CD4-positive, alpha-beta T cell treated with Interleukin-12 subunit alpha and Interleukin-12 subunit beta, for 1 hour (primary cell): ENCODE results near the gene ABCC6.
"Not testable (repeated sequence)": the region's sequence is repeated elsewhere in the genome, so short reads cannot be mapped to it uniquely, and the experiment has no call there.

Source experiments
- DNase-seq: peaks from one replicate; pipeline ENCODE4 v3.0.0-alpha.2; 2020

The ABCC6 gene

DNA sequence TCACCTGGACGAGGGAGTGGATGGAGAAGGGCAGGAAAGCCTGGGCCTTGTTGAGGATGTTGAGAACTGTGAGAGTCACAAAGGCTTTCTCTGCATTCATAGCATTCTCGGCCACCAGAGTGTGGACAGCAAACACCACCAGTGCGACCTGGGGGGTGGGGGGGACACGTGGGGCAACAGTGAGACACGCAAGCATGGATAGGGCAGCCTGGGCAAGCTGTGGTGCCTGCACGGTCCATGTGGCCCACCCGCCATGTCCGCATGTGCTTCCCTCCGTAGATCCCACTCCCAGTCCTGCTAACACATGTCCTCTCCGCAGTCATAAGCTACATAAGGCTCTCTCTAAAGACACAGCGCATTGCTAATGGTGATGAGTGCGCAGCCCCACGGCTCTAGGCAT, 34.5 kb downstream of the ABCC6 start:
- no peak for DNase-seq

GRCh38 chr16:16186820-16187219, 36.5 kb downstream of the ABCC6 start:
- DNase-seq = no peak

DNA sequence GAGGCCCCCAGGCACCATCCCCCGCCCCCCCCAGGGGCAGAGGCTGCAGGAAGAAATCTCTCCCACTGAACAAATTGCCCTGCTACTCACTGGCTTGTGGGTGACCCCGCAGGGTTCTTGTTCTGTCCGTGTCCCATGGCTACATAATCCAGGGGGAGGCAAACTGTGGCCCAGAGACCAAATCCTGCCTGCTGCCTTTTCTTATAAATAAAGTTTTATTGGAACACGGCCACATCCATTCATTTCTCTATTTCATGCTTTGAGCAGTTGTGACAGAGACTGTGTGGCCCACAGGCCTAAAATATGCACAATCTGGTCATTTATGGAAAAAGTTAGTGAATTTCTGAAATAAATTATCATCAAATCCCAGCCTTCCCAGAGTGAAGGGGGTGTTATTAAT, 38.2 kb downstream of the ABCC6 start:
- DNase-seq = no peak

DNA sequence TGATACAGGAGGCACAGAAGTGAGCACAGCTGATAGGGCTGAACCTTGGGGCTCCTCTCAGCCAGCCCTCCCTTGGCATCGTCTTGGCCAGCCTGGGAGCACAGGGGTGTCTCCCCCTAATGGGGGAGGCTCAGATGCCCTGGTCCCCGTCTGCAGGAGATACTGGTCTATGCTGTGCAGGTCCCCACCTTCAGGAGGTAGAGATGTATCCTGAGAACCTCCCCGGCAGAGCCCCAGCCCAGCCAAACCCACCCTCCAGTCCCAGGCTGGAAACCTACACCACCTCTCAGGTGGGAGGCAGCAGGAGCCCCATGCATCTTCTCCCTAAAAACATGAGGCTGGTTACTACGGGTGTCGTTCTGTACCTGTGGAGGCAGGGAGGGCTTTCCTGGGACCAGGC, 38.7 kb downstream of the ABCC6 start:
- no peak for DNase-seq

GRCh38 chr16:16183562-16183961, 39.7 kb downstream of the ABCC6 start:
- no peak for DNase-seq

DNA sequence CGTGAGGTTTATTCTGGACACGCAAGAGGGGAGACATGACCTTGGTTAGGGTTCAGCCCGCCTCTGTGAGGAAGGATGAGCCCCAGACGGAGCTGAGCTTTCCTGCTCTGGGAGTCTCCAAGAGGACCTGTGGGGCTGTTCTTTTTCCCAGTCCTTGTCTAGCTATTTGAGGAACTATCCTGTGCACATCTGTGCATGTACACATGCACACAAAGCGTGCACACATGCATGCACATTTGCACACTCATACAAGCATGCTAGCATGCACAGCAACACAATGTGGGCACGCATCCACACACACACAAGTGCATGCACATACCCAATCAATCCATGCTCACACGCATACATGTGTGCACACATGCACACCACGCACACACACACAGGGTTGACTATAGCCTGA, 40.4 kb downstream of the ABCC6 start:
- DNase-seq = no peak

DNA sequence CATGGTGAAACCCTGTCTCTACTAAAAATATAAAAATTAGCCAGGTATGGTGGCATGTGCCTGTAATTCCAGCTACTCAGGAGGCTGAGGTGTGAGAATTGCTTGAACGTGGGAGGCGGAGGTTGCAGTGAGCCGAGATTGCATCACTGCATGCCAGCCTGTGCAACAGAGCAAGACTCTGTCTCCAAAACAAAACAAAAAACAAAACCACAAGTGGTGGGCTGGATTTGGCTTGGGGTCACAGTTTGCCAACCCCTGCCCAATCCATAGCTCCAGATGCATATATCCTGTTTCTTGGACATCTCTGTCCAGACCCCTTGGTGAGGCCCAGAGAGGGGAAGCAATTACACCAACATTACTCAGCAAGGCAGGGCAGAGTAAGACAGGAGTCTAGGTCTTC, 41.5 kb downstream of the ABCC6 start:
- DNase-seq = not testable (repeated sequence)

GRCh38 chr16:16178455-16179162, 44.7 kb downstream of the ABCC6 start:
- no peak for DNase-seq

GRCh38 chr16:16176328-16176727, 47.0 kb downstream of the ABCC6 start:
- no peak for DNase-seq

GRCh38 chr16:16175296-16175695, 48.0 kb downstream of the ABCC6 start:
- DNase-seq = no peak

- DNase-seq = no peak
These were observed 50.3 kb downstream of the ABCC6 start for GRCh38 chr16:16172991-16173390.

DNA sequence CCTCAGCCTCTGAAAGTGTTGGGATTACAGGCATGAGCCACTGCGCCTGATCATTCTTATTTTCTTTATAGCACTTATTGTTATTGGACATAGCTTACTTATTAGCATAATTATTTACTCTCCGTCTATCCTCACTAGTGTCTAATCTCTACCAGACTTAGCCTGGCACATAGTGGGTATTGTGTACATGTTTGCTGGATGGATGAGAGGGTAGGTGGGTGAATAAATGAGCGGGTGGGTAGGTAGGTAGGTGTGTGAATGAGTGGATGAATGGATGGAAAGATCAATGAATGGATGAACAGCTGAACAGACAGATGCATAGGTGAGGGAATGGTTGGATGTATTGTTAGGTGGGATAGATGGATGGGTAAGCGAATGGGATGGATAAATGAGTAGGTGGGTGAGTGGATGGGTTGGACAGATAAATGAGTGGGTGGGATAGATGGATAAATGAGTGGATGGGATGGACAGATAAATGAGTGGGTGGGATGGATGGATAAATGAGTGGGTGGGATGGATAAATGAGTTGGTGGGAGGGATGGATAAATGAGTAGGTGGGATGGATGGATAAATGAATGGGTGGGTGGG, 51.9 kb downstream of the ABCC6 start:
- DNase-seq = no peak

GRCh38 chr16:16169615-16170014, 53.7 kb downstream of the ABCC6 start:
- DNase-seq = no peak

DNA sequence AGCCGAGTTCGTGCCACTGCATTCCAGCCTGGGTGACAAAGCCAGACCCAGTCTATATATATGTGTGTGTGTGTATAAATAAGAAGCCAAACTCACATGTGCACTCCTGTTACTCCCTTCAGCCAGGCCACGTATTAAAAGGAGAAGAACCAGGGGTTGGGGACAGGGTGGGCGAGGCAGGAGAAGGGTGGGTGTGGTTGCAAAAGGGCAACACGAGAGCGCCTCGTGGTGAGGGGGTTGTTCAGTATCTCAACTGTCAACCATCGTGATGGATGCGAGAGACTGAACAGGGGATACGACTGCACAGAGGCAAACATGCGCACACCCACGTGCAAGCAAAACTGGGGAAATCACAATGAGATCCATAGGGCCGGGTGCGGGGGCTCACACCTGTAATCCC, 54.9 kb downstream of the ABCC6 start:
- DNase-seq = no peak

- no peak for DNase-seq
These were observed 55.4 kb downstream of the ABCC6 start for GRCh38 chr16:16167927-16168326.

DNA sequence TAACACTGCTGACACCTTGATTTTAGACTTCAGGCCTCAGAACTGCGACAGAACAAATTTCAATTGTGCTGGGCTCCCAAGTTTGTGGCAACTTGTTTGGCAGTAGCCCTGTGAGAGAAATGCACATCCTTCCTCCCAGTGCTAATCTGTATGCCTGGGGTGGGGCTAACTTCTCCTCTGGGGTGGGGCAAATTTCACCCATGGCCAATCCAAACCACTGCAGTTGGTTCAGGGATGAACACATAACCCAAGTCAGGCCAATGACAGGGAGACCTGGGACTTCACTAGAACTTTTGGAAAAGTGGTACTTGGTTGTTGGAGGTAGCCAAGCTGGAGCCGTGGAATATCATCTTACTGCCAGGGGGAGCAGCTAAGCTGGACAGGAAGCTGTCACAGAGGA, 56.3 kb downstream of the ABCC6 start:
- no peak for DNase-seq

DNA sequence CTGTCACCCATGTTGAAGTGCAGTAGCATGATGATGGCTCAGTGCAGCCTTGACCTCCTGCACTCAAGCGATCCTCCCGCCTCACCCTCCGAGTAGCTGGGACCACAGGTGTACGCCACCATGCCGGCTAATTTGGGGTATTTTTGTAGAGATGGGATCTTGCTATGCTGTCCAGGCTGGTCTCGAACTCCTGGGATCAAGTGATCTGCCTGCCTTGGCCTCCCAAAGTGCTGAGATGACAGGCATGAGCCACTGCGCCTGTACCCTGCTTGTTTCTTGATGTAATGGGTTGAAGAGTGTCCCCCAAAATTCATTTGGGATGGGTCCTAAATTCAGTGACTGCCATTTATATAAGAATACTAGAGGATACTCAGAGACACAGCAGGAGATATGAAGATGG, 57.2 kb downstream of the ABCC6 start:
- DNase-seq = no peak

DNA sequence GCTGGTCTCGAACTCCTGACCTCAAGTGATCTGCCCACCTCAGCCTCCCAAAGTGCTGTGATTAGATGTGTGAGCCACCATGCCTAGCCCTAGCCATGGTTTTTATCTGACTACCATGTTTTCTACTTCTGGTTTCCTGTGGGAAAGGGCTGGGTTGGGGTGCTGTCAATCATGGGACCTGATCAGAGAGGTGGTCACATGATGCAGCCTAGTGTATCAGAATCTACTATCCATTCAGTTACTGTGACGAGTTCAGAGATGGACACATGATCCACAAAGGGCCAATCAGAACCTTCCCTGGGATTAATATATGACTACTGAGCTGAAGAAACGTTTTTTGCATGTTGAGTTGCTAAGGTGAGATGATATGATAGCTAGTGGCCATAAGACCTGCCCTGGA, 59.1 kb downstream of the ABCC6 start:
- no peak for DNase-seq

DNA sequence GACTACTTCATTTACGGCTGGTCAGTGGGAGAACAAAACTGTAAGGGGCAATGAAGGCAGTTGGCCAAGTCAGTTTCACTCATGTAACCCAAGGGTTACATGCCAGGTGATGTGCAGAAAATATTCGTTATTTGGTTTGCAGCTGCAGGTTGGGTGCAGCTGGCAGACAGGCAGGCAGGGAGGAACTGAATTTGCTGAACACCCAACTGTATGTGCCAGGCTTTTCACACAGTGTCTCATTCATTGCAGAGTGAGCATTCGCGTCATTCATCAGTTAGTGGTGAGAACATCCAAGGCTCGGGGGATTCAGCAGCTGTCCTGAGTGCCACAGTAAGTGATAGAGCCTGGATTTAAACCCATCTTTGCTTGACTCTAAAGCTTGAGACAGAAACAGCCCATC, 59.7 kb downstream of the ABCC6 start:
- no peak for DNase-seq

- no peak for DNase-seq
These were observed 60.2 kb downstream of the ABCC6 start for GRCh38 chr16:16163109-16163508.

GRCh38 chr16:16162591-16162990, 60.7 kb downstream of the ABCC6 start:
- no peak for DNase-seq

DNA sequence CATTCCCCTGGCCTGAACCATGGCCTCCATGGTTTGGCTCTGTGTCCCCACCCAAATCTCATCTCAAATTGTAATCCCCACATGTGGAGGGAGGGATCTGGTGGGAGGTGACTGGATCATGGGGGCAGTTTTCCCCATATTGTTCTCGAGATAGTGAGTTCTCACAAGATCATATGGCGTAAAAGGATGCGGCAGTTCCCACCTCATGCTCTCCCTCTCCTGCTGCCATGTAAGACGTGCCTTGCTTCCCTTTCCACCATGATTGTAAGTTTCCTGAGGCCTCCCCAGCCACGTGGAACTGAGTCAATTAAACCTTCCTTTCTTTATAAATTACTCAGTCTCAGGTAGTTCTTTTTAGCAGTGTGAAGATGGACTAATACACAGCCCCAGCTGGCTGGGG, 61.5 kb downstream of the ABCC6 start:
- not testable (repeated sequence) for DNase-seq

DNA sequence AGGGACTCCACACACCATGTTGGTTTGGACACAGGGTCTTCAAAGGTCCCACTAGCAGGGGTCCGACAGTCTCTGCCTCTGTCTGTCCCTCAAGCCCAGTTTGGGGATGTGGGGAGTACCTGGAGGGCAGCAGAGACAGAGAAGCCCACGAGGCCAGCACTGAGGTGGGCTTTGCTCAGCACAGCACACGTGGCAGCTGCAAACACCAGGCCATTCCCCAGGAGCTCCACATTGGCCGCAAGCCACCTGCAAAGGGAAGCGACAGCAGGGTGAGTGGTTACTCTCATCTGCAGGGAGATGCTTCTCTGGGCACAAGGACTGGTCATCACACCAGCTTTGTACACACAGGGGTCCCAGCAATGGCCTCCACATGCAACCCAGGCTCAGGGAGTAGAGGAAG, 62.0 kb downstream of the ABCC6 start:
- DNase-seq = no peak

DNA sequence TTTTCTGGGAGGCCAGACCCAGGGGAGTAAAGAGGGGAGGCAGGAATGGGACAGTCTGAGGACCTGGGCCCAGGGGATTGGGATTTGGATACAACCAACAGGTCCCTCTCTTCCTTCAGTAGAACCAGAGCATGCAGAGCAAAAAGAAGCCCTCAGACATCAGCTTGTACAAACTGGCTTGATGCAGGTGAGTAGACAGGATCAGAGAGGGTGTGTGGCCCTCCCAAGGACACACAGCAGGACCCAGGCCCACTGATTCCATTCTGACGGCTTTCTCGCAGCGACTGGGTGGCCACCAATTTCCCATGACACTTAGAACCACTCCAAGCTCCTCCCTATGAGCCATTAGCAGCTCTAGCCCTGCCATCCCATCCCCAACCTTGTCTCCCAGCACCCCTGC, 63.6 kb downstream of the ABCC6 start:
- no peak for DNase-seq

- DNase-seq = no peak
These were observed 64.4 kb downstream of the ABCC6 start for GRCh38 chr16:16158741-16159374.
